Testis (tissue), 2 donors: Measurements from ENCODE around the gene GPR135.

Experiments
- CTCF ChIP-seq, 3 experiments: fragments of 450-650 bp in 2 of 3; fragments of 200-600 bp in 1 of 3; sonication (generic) in 1 of 3; IDR thresholded peaks; one replicate each; pipeline ENCODE4 v1.5.1; 2016 to 2019; ENCODE audit warnings: antibody characterized with exemption in 3 of 3, mild to moderate bottlenecking in 2 of 3, moderate library complexity in 1 of 3
- POLR2A ChIP-seq: fragments of 450-650 bp; IDR thresholded peaks from one replicate; pipeline ENCODE4 v1.6.1; 2017; ENCODE audit warnings: antibody characterized with exemption, mild to moderate bottlenecking, moderate library complexity

DNA sequence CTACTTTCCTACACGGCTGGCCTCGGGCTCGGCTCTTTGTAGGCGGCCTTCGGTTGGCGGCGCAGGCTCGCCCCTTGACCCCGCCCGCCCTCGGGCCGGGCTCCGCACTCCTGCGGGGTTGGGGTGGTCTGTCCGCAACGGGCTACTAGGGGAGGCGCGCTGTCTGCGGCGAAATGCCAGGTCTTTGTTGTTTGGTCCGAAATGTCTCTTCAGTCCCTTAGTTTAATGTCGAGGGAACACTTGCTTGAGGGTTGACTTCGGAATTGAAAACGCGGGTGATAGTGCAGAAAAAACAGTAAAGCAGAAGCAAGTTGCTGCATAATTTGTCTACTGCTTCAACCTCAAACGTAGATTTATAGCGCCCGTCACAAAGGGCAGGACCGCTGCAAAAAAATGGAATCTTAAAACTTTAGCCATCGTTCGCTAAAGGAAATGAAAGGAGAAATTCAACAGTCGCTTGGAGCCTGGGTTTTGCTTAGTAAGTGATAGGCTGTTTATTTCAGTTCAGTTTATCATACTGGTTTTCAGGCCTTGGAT lies 19.5 kb upstream of the GPR135 start:
- TF ChIP-seq CTCF (IDR thresholded peaks at IDR 0.05) (no peak), POLR2A (no peak)
